Left lobe of liver (tissue), 2 donors: Measurements from ENCODE around the gene ARHGEF19. TPM values are rescaled to one million over a fixed set of nuclear protein-coding genes. Genes with fewer than 3 reads are reported as not detected.
"Not testable (repeated sequence)": the region's sequence is repeated elsewhere in the genome, so short reads cannot be mapped to it uniquely, and the experiment has no call there.

Experiments
- ATAC-seq: fragments of 200-7000 bp; cut with Tn5 transposase; one replicate; pipeline ENCODE4 v1.9.1; 2020; ENCODE audit warnings: mild to moderate bottlenecking, moderate library complexity
- DNase-seq: peaks from one replicate; pipeline ENCODE4 v3.0.0-alpha.2; 2020; ENCODE audit warnings: low spot score
- total RNA-seq: library from RNA; stranded (reverse); gene quantifications from one replicate; pipeline ENCODE4 v1.2.1, GENCODE V29; 2021
- donor health status: DM: no; HTN: no; CAD: no; lungs with moderate emphysema.
- donor health status: DM: no; HTN: yes; CAD: no.

ARHGEF19 gene
- total RNA-seq, 1 donor from 2014 or later = 1.9 TPM

- ATAC-seq (no peak), DNase-seq (no peak)
These were observed 43.7 kb downstream of the ARHGEF19 start for GRCh38 chr1:16168622-16169360.

- not testable (repeated sequence) for DNase-seq, ATAC-seq
These were observed 44.3 kb downstream of the ARHGEF19 start for GRCh38 chr1:16168144-16168495.

DNA sequence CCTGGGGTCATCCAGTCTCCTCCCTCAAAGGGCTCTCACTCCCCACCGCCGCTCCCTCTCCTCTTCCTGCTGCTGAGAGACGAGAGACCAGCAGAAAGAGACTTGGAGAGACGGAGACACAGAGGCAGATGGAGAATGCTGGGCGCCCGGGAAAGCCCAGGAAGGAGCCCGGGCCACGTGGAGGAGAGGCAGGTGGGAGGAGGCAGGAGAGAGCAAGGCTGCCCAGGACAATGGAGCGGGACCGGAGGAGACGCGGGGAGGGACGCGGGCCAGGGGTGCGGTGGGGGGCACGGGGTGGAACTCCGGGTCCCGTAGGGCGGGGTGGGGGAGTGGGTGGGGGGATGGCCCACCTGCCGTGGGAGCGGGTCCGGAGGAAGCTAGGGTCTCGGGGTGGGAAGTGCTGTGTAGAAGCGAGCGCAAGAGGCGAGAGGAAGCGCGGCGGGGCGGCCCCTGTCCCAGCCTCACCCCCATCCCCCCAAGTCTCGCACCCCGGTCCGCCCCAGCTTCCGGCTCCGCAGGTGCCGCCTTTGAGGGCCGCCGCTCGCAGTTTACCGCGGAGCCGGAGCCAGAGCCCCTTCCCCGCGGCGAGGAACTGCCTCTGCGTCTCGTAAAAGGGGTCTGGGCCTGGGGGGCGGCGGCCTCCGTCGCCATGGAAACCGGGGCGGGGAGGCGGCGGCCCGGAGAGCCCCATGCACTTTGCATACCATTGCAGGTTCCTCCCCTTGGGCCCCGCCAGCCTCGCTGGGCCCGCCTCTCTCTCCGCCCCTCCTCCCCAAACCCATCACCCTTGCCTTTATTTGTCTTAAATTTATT, 44.9 kb downstream of the ARHGEF19 start:
- ATAC-seq = peak; percentile 63
- no peak for DNase-seq

- no peak for DNase-seq
- ATAC-seq = no peak
These were observed 46.3 kb downstream of the ARHGEF19 start for GRCh38 chr1:16166117-16166516.

- DNase-seq = no peak
- ATAC-seq = no peak
These were observed 46.9 kb downstream of the ARHGEF19 start for GRCh38 chr1:16165548-16165947.

DNA sequence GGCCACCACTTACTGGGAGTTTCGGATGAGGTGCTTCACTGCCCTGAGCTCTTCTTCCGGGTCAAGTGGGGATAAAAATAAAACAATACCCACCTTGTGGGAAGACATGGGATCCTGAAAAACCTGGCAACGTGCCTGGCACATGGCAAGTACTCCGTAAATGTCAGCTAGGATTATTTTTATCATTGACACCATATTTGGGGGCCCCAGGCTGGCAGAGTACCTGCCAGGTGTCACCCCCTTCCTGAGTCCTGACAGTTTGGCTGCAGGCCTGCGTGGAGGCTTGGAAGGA, 47.4 kb downstream of the ARHGEF19 start:
- DNase-seq (no peak), ATAC-seq (no peak)

GRCh38 chr1:16164213-16165072, 48.0 kb downstream of the ARHGEF19 start:
- no peak for DNase-seq

DNA sequence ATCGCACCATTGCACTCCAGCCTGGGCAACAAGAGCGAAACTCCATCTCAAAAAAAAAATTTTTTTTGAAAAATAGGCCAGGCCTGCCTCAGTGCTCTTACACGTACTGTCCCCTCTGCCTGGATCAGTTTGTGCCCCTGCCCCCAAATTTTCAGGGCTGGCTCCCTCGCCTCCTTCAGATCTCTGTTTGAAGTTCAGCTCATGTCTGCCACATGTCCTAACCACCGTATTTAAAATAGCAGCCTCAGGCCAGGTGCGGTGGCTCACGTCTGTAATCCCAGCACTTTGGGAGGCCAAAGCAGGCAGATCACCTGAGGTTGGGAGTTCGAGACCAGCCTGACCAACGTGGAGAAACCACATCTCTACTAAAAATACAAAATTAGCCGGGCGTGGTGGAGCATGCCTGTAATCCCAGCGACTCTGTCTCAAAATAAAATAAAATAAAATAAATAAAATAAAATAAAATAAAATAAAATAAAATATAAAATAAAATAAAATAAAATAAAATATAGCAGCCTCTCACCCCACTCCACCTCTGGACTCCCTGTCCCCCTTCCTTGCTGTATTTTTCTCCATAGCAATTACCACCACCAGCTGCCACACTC, 48.7 kb downstream of the ARHGEF19 start:
- not testable (repeated sequence) for DNase-seq, ATAC-seq

More at GRCh38 chr1:16164213-16165072, 48.0 kb downstream of the ARHGEF19 start:
- ATAC-seq = peak; percentile 44

DNA sequence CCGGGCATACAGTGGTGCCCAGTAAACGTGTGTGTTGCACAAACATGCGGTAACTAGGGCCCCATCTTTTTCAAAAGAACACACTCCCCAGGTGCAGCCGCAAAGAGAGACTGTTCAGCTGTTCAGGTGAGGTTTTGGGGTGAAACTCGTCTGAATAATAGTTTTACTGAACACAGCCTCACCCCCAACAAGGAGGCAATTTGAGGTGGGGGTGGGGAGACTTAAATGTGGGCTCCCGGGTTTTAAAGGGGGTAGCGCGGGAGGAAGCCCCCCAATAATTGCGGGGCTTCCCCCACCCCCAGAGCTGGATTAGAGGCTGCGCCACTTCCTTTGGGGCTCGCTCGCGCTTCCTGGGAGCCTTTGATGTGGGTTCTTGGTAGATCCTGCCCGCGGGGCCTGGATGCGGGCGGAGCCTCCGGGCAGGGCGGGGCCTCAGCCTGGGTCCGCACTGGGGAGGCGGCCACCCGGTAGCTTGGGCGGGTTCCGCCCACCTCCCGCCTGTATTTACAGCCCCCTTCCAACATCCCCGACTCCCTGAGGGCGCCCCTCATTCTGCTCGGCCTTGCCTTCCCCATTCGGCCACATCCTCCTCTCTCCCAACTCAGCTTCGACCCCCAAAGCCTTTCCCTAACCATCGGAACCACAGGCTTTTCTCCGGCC, 50.2 kb downstream of the ARHGEF19 start:
- DNase-seq (no peak), ATAC-seq (no peak)

GRCh38 chr1:16161717-16162116, 50.7 kb downstream of the ARHGEF19 start:
- DNase-seq (no peak), ATAC-seq (peak; percentile 8)

GRCh38 chr1:16158993-16159831, 53.2 kb downstream of the ARHGEF19 start:
- no peak for ATAC-seq

GRCh38 chr1:16158025-16158424, 54.4 kb downstream of the ARHGEF19 start:
- no peak for DNase-seq
- no peak for ATAC-seq

More at GRCh38 chr1:16158993-16159831, 53.2 kb downstream of the ARHGEF19 start:
- DNase-seq = no peak

GRCh38 chr1:16156848-16157495, 55.5 kb downstream of the ARHGEF19 start:
- no peak for DNase-seq
- ATAC-seq = peak; percentile 10

DNA sequence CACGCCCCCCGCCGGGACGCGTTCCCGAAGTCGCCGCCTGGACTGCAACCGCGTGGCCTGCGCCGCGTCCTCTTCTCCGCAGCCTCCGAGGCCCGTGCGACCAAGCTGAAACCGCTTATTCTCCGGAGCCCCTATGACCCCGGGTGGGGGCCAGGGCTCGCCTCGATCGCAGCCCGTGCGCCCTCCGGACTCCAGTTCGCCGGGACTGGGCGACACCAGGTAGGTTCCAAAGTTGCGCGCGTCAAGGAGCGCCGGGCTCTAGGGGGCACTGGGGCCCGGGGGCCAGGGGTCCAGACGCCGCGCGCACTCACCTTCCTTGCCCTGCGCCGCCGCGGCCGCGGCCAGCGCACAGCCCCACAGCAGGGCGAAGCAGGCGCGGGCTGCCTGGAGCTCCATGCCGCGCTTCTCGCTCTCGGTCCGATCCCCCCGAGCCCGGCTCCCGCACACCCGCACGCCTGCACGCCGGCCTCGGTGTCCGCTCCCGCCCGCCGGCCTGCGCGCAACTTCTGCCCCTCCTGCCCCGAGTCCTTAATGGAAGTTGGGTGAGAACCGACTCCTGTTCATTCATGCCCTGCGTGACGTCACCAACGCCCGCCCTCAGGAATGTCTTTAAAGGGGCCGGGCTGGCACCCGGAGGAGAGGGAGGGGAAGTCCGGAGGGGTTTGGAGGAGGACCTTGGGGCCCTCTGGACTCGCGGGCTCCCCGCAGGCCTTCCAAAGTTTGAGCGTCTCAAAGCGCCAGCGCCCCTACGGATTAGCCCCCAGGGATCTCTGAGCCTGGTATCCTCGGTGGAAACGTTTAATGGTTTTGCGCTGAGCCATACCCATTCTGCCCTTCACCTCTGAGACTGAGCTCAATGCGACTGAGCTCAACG, 56.7 kb downstream of the ARHGEF19 start, which contains the start of gene EPHA2:
Gene EPHA2, minus strand, starts transcription at position 533 of the 874 bp plus-strand sequence. Its CDS starts 137 bp downstream, at position 396.
- DNase-seq = peak; percentile 90

DNA sequence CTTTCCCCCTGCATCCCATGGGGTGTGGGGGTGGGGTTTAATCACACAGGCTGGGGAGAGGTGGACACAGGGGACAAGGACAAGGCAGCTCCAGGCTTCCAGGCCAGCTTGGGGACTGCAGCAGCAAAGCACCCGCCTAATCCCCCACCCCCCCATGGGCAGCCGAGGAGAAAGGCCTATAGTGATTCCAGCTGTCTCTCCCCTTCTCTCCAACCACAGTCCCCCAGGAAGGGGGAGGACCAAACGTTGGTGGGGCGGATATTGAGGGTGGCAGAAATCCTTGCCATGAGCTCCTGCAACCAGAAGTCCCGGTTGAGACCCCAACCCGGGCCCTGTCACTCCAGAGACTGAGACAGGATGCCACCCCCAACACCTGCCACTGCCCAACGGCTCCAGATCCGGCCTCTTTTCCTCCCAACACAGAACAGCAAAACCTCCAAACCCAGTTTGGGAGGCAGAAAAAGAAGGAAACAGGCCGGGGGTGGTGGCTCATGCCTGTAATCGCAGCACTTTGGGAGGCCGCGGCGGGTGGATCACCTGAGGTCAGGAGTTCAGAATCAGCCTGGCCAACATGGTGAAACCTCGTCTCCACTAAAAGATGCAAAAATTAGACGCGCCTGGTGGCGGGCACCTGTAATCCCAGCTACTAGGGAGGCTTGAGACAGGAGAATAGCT, 58.3 kb downstream of the ARHGEF19 start:
- ATAC-seq (no peak), DNase-seq (no peak)

More for the DNA sequence above, 56.7 kb downstream of the ARHGEF19 start, which contains the start of gene EPHA2:
- peak; percentile 76 for ATAC-seq

GRCh38 chr1:16153096-16153998, 59.1 kb downstream of the ARHGEF19 start:
- ATAC-seq (no peak), DNase-seq (no peak)
